Heart left ventricle (tissue), 16 donors: Measurements from ENCODE around the gene CLSTN2. TPM values are rescaled to one million over a fixed set of nuclear protein-coding genes. Genes with fewer than 3 reads are reported as not detected.

Experiments used
- ATAC-seq, 4 donors: fragments of 200-7000 bp; cut with Tn5 transposase; one replicate each; pipeline ENCODE4 v1.9.1; 2020 to 2022; ENCODE audit warnings: moderate library complexity in 4 of 4, mild to moderate bottlenecking in 3 of 4, moderate number of reproducible peaks in 1 of 4
- DNase-seq, 5 donors: peaks; one replicate each; pipeline ENCODE4 v3.0.0-alpha.2; 2020
- H3K27ac ChIP-seq, 12 donors: fragments of 200-600 bp; sonication (generic) in 4 of 12; one replicate each; pipeline versions ENCODE4 v1.5.0 to v1.8.0; 2016 to 2022; ENCODE audit warnings: mild to moderate bottlenecking in 2 of 12
- H3K27me3 ChIP-seq, 9 donors: fragments of 200-600 bp; sonication (generic) in 2 of 9; one replicate each; pipeline versions ENCODE4 v1.5.1 to v1.8.0; 2016 to 2022; ENCODE audit warnings: mild to moderate bottlenecking in 3 of 9
- H3K36me3 ChIP-seq, 9 donors: fragments of 200-600 bp; sonication (generic) in 2 of 9; one replicate each; pipeline versions ENCODE4 v1.5.0 to v1.8.0; 2018 to 2022; ENCODE audit warnings: mild to moderate bottlenecking in 2 of 9
- H3K4me1 ChIP-seq, 12 donors: fragments of 200-600 bp; sonication (generic) in 4 of 12; one replicate each; pipeline versions ENCODE4 v1.5.0 to v1.8.0; 2016 to 2022; ENCODE audit warnings: mild to moderate bottlenecking in 3 of 12
- H3K4me3 ChIP-seq, 12 donors: fragments of 200-600 bp; sonication (generic) in 4 of 12; one replicate each; pipeline versions ENCODE4 v1.5.0 to v1.8.0; 2017 to 2022; ENCODE audit warnings: mild to moderate bottlenecking in 9 of 12, moderate library complexity in 4 of 12
- H3K9me3 ChIP-seq, 12 donors: fragments of 200-600 bp; sonication (generic) in 4 of 12; one replicate each; pipeline versions ENCODE4 v1.5.0 to v1.8.0; 2016 to 2022; ENCODE audit warnings: mild to moderate bottlenecking in 1 of 12
- POLR2A ChIP-seq, 2 donors: fragments of 450-650 bp; IDR thresholded peaks; one replicate each; pipeline ENCODE4 v1.6.1; 2017; ENCODE audit warnings: antibody characterized with exemption in 2 of 2, mild to moderate bottlenecking in 2 of 2, moderate library complexity in 2 of 2
- WGBS, 4 donors: extraction: QIAGEN DNeasy Blood & Tissue Kit in 2 of 4; methylation state at CpG; one replicate each; pipeline versions ENCODE4 v1.1.5 to v1.1.7; 2013 to 2018; 5-methylcytosine and 5-hydroxymethylcytosine counted together
- intact Hi-C, 10 donors: fragments of 100-400 bp; cut with DNase I; formaldehyde crosslinking; loops; one replicate each; pipeline versions ENCODE4 v1.11.1 to v1.14.2; 2022
- polyA plus RNA-seq, 2 donors: library from polyadenylated mRNA; stranded (reverse); fragments of 200-250 nt; gene quantifications; one replicate each; pipeline ENCODE4 v1.2.3, GENCODE V29; 2013
- total RNA-seq, 9 donors: library from RNA; depleted of rRNA in 2 of 9; stranded (reverse); fragments of >200 nt in 2 of 9; fragmentation: NEBNext Ultra II Directional in 3 of 9; extraction: Animal tissue kit (Norgen Biotek cat#: 25700) in 3 of 9; gene quantifications; one replicate each; pipeline versions ENCODE4 v1.1.0 to v1.2.4, GENCODE V29; 2016 to 2023
- TF ChIP-seq, protein P1 (sequence below), 12 donors: fragments of 200-600 bp; sonication (generic) in 4 of 12; IDR thresholded peaks; one replicate each; pipeline versions ENCODE4 v1.5.0 to v1.8.0; 2018 to 2022; ENCODE audit warnings: antibody characterized with exemption in 12 of 12, mild to moderate bottlenecking in 5 of 12
- donor health status: ischemic (EF 13 %, LVEDD 7.1; RV severe dilation, severe dysfunction).
- donor health status: healthy with polysubstance abuse.
- donor health status: DM: no; HTN: yes; CAD: no.
- donor health status: DM: no; HTN: no; CAD: no.
- donor health status: ischemic (EF 25% LVEDD 6.9; RV normal size, moderate dysfunction).
- donor health status: ischemic (EF 25% LVEDD 5.7; RV mildly dilated, moderate dysfunction).
- donor health status: healthy.
- donor health status: DM: yes; HTN: yes; CAD: no.
- donor health status: ischemic (EF 35%, LVEDD 5.7; RV mildly dilated, moderate dysfunction).
- donor health status: nonischemic (EF 11% LVEDD 7.7; RV severe dilation, severe dysfunction).
- donor health status: DM: yes; HTN: yes; CAD: no.
- donor health status: PGD.
- donor health status: ischemic (EF 29% LVEDD 5.4; RV normal size, mild dysfunction).
- donor health status: nonischemic (EF 23%, LVEDD 6.1; RV moderate dilation, normal function).

The CLSTN2 gene
- total and polyA plus RNA-seq, 11 donors = 0.69 to 7.6 (median 3.9) TPM

DNA sequence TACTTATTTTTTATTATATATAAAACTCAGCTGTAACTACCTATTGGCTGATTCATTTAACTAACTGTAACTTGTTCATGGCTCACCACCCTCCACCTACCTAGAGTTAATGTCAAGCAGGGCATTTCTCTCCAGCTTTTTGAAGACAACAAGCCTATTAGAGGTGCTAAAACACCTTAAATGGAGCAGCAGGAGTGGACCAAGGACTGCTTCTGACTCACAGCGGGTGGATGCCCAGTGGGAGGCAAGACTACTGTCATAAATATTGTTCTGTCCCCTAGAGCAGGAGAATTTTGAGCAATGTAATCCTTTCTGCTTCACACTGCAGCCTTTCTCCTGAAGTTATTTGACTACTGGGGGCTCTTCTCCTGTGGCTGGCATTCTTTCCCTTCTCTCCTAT is 146.9 kb downstream of the CLSTN2 start:
- ATAC-seq = no peak
- Histone ChIP-seq H3K27ac (no peak overlapping the region), H3K36me3 (no peaks in the 10 kb centered on the region), H3K4me1 (no peaks in the 10 kb centered on the region), H3K9me3 (no peaks in the 10 kb centered on the region), H3K4me3 (no peak overlapping the region), H3K27me3 (peaks cover 0 to 3% (median 0%) of the 10 kb centered on the region in 9 donors)
- 53 to 77% (median 68%) methylated on average over 1 of the region's 1 CpG for WGBS, 4 donors
- TF ChIP-seq POLR2A (IDR thresholded peaks at IDR 0.05) = no peak
- TF ChIP-seq, protein P1, sequence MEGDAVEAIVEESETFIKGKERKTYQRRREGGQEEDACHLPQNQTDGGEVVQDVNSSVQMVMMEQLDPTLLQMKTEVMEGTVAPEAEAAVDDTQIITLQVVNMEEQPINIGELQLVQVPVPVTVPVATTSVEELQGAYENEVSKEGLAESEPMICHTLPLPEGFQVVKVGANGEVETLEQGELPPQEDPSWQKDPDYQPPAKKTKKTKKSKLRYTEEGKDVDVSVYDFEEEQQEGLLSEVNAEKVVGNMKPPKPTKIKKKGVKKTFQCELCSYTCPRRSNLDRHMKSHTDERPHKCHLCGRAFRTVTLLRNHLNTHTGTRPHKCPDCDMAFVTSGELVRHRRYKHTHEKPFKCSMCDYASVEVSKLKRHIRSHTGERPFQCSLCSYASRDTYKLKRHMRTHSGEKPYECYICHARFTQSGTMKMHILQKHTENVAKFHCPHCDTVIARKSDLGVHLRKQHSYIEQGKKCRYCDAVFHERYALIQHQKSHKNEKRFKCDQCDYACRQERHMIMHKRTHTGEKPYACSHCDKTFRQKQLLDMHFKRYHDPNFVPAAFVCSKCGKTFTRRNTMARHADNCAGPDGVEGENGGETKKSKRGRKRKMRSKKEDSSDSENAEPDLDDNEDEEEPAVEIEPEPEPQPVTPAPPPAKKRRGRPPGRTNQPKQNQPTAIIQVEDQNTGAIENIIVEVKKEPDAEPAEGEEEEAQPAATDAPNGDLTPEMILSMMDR (IDR thresholded peaks at IDR 0.05) = no peak
- intact Hi-C loops = no loop called here
- DNase-seq = no peak

DNA sequence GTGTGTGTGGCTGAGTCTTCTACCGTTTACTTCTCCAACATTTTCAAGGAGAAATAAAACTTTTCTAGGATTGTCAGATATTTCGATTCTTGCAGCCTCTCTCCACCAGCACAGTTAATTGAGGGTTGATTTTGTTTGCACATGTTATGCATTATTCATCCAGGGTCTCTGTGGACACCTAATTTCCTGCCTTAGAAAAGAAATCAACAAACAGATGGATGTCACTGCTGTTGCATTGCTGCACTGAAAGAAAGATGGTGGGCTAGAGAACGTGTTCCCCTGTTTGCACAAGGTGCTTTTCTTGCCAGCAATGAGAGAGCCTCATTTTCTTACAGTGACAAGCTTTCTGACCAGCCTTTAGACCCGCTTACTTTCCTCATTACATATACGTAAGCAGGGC is 150.0 kb downstream of the CLSTN2 start:
- no peak for ATAC-seq
- 64 to 75% (median 70%) methylated on average over 5 of the region's 5 CpGs for WGBS, 4 donors

DNA sequence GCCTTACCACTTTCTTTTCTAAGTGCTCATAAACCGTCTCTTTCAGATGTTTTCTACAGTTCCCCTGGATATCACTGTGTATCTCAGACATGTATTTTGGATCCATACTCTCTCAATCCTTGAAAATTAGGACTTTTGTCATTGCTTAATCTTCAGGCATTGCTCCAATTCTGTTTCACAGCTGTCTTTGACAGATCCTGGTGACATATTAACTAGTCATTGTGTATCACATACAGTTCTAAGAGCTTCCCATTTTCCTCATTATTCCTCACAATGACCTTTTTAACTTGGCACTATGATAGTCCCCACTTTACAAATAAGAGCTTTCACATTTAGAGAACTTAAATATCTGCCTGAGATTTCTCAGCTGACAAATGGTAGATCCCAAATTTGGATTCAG is 151.7 kb downstream of the CLSTN2 start:
- no peak for DNase-seq
- Histone ChIP-seq H3K9me3 (peaks cover 0 to 19% (median 0%) of the 10 kb centered on the region in 12 donors), H3K27ac (no peak overlapping the region), H3K36me3 (no peaks in the 10 kb centered on the region), H3K27me3 (peaks cover 0 to 3% (median 0%) of the 10 kb centered on the region in 9 donors), H3K4me1 (peaks cover 0 to 6% (median 0%) of the 10 kb centered on the region in 12 donors), H3K4me3 (no peak overlapping the region)
- WGBS, 4 donors = 51 to 58% (median 54%) methylated on average over 1 of the region's 1 CpG
- intact Hi-C loops = no loop called here
- TF ChIP-seq, protein P1 (IDR thresholded peaks at IDR 0.05) = no peak
- TF ChIP-seq POLR2A (IDR thresholded peaks at IDR 0.05) = no peak
- ATAC-seq = no peak

More for the DNA sequence above, 150.0 kb downstream of the CLSTN2 start:
- Histone ChIP-seq H3K27me3 (peaks cover 0 to 3% (median 0%) of the 10 kb centered on the region in 9 donors), H3K36me3 (no peaks in the 10 kb centered on the region), H3K9me3 (peaks cover 0 to 16% (median 0%) of the 10 kb centered on the region in 12 donors), H3K4me3 (no peak overlapping the region), H3K27ac (no peak overlapping the region), H3K4me1 (no peaks in the 10 kb centered on the region)
- TF ChIP-seq, protein P1 (IDR thresholded peaks at IDR 0.05) = no peak
- TF ChIP-seq POLR2A (IDR thresholded peaks at IDR 0.05) = no peak
- intact Hi-C loops = no loop called here
- DNase-seq = no peak

DNA sequence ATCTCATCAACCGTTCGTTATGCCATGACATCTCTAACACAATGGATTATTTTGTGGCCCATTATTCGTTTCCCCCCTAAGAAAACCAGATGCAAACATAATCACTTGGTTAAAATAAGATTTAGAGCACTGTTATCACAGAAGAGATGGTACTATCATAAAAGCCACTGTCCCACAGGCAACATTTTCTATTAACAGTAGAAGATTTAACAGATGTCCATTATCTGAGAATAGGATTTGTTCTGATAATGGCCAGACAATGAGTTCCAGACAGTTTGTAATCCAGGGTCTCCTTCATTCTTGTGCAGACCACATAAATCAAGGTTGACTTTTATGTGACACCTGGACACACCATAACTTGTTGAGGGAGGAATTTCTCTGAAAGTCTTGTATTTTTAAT is 153.1 kb downstream of the CLSTN2 start:
- 69 to 81% (median 74%) methylated on average over 3 of the region's 3 CpGs for WGBS, 4 donors
- no peak for ATAC-seq
- no peak overlapping the region for H3K27ac ChIP-seq

More for the DNA sequence above, 153.1 kb downstream of the CLSTN2 start:
- peaks cover 0 to 19% (median 0%) of the 10 kb centered on the region in 12 donors for H3K9me3 ChIP-seq
- TF ChIP-seq, protein P1 (IDR thresholded peaks at IDR 0.05) = no peak
- TF ChIP-seq POLR2A (IDR thresholded peaks at IDR 0.05) = no peak
- no peak overlapping the region for H3K4me3 ChIP-seq
- peaks cover 0 to 3% (median 0%) of the 10 kb centered on the region in 9 donors for H3K27me3 ChIP-seq
- intact Hi-C loops = no loop called here
- peaks cover 0 to 6% (median 0%) of the 10 kb centered on the region in 12 donors for H3K4me1 ChIP-seq
- DNase-seq = no peak
- no peaks in the 10 kb centered on the region for H3K36me3 ChIP-seq
